ENCODE data around the gene ZDHHC24.
A peak's percentile ranks its signal among the peaks of the same experiment; 100 is the strongest.

The ZDHHC24 gene

DNA sequence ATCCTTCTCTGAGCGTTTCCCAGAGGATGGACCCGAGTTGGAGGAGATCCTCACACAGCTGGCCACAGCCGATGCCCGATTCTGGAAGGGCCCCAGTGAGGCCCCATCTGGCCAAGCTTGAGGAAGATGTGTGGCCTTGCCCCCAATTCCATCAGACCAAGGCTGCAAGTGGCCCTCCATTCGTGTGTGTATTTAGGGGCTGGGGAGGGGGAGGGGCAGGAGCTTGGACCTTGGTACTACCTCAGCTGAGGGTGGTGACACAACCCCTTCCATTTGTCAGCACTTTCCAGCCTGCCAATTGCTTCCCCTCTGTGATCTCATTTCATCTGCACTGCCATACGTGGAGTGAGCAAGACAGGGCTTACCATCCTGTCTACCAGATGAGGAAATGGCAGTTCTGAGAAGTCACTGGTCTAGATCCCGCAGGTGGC lies 36.7 kb downstream of the ZDHHC24 start:
- H3K9ac ChIP-seq (ENCODE audit: low read depth, low read length), result no peak overlapping the region
- H3K4me1 ChIP-seq (ENCODE audit: control insufficient read depth, insufficient read depth, low read length), result no peaks in the 10 kb centered on the region
- no peaks in the 10 kb centered on the region for H3K27me3 ChIP-seq (ENCODE audit: control insufficient read depth, insufficient read depth, low read length)
- H3K36me3 ChIP-seq (ENCODE audit: control insufficient read depth, insufficient read depth, low read length), result peaks cover 7% of the 10 kb centered on the region
- H3K4me3 ChIP-seq (ENCODE audit: low read depth, low read length), result no peak overlapping the region
- H3K9me3 ChIP-seq (ENCODE audit: control insufficient read depth, insufficient read depth, low read length), result no peaks in the 10 kb centered on the region

DNA sequence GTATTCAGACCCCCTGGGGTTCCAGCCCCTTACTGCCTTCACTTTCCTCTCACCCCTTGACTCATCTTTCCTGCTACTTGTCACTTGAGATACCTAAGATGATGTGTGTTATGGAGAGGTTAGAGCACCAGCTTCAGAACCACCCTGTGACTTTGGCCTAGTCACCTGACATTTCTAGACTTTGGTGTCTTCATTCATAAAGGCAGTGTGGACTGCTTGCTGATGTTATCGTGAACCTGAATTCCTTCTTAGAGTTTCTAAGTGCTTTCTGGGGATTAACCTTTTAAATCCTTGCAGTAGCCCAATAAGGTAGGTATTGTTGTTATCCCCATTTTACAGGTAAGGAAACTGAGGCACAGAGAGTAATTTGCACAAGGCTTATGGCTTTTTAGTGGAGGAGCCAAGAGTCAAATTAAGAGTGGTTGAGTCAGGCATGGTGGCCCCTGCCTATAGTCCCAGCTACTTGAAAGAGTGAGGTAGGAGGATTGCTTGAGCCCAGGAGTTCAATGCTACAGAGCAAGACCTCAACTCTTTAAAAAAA lies 40.5 kb downstream of the ZDHHC24 start:
- H3K4me3 ChIP-seq (ENCODE audit: low read depth, low read length), result no peak overlapping the region
- no peak overlapping the region for H3K9ac ChIP-seq (ENCODE audit: low read depth, low read length)
- H3K4me1 ChIP-seq (ENCODE audit: control insufficient read depth, insufficient read depth, low read length), result no peaks in the 10 kb centered on the region
- no peaks in the 10 kb centered on the region for H3K27me3 ChIP-seq (ENCODE audit: control insufficient read depth, insufficient read depth, low read length)
- no peaks in the 10 kb centered on the region for H3K9me3 ChIP-seq (ENCODE audit: control insufficient read depth, insufficient read depth, low read length)
- peaks cover 10% of the 10 kb centered on the region for H3K36me3 ChIP-seq (ENCODE audit: control insufficient read depth, insufficient read depth, low read length)

GRCh38 chr11:66498506-66498905 lies 47.3 kb downstream of the ZDHHC24 start:
- no peak overlapping the region for H3K9ac ChIP-seq (ENCODE audit: low read depth, low read length)
- H3K9me3 ChIP-seq (ENCODE audit: control insufficient read depth, insufficient read depth, low read length), result no peaks in the 10 kb centered on the region
- no peaks in the 10 kb centered on the region for H3K27me3 ChIP-seq (ENCODE audit: control insufficient read depth, insufficient read depth, low read length)
- peaks cover 22% of the 10 kb centered on the region for H3K36me3 ChIP-seq (ENCODE audit: control insufficient read depth, insufficient read depth, low read length)
- no peaks in the 10 kb centered on the region for H3K4me1 ChIP-seq (ENCODE audit: control insufficient read depth, insufficient read depth, low read length)
- H3K4me3 ChIP-seq (ENCODE audit: low read depth, low read length), result no peak overlapping the region

GRCh38 chr11:66497206-66497605 lies 48.6 kb downstream of the ZDHHC24 start:
- H3K36me3 ChIP-seq (ENCODE audit: control insufficient read depth, insufficient read depth, low read length), result peaks cover 28% of the 10 kb centered on the region
- no peaks in the 10 kb centered on the region for H3K9me3 ChIP-seq (ENCODE audit: control insufficient read depth, insufficient read depth, low read length)
- H3K9ac ChIP-seq (ENCODE audit: low read depth, low read length), result no peak overlapping the region
- no peak overlapping the region for H3K4me3 ChIP-seq (ENCODE audit: low read depth, low read length)
- H3K27me3 ChIP-seq (ENCODE audit: control insufficient read depth, insufficient read depth, low read length), result no peaks in the 10 kb centered on the region
- no peaks in the 10 kb centered on the region for H3K4me1 ChIP-seq (ENCODE audit: control insufficient read depth, insufficient read depth, low read length)

DNA sequence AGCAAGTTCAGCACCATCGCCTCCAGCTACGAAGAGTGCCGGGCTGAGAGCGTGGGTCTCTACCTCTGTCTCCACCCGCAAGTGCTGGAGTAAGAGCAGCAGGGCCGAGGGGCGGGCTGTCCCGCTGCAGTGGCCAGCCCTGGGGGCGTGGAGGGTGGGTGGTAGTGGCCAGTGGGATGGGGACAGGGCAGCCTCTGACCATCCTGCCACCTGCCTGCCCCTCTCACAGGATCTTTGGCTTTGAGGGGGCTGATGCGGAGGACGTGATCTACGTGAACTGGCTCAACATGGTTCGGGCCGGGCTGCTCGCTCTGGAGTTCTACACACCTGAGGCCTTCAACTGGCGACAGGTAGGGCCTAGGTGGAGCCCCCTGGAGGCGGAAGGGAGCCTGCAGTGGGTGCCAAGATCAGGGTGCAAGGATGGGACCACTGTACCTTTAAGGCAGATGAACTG lies 50.4 kb downstream of the ZDHHC24 start:
- no peaks in the 10 kb centered on the region for H3K27me3 ChIP-seq (ENCODE audit: control insufficient read depth, insufficient read depth, low read length)
- H3K9me3 ChIP-seq (ENCODE audit: control insufficient read depth, insufficient read depth, low read length), result no peaks in the 10 kb centered on the region
- peaks cover 28% of the 10 kb centered on the region for H3K36me3 ChIP-seq (ENCODE audit: control insufficient read depth, insufficient read depth, low read length)
- no peak overlapping the region for H3K9ac ChIP-seq (ENCODE audit: low read depth, low read length)
- H3K4me3 ChIP-seq (ENCODE audit: low read depth, low read length), result no peak overlapping the region
- peaks cover 3% of the 10 kb centered on the region for H3K4me1 ChIP-seq (ENCODE audit: control insufficient read depth, insufficient read depth, low read length)

DNA sequence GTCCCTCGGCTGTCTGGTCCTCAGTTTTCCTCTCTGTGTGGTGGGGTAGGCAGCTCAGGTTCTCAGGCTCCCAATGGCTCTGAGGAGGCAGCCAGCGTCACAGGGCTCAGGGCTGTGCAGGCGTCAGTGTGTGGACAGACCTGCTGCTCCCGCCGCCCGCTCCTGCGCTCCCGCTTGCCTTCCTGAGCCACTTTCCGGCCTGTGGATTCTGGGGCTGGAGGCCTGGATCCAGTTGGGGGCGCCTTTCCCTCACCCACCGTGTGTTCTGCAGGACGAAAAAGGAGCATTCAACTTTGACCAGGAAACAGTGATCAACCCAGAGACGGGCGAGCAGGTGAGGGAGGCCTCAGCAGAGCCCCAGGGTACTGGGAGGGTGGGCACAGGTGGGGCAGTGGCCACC lies 50.9 kb downstream of the ZDHHC24 start:
- Histone ChIP-seq H3K9ac (ENCODE audit: low read depth, low read length) (peak overlapping the region; percentile 47), H3K36me3 (ENCODE audit: control insufficient read depth, insufficient read depth, low read length) (peaks cover 28% of the 10 kb centered on the region)

DNA sequence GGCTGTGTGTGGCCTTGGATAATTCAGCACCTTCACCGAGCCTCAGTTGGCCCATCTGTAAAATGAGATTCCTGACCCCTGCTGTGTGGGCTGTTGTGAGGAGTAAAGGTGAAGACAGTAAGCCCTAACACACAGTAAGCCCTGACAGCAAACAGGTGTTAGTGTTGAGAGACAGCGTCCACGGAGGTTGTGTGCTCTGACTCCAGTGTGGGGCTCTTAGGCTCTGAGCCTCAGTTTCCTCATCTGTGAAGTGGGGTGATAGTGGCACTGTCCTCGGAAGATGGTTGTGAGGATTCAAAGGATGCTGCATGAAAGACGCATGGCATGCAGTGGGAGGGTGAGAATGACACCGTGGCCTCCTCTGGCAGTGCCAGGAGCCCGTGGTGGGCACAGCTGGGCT lies 51.4 kb downstream of the ZDHHC24 start:
- H3K9me3 ChIP-seq (ENCODE audit: control insufficient read depth, insufficient read depth, low read length), result no peaks in the 10 kb centered on the region
- H3K9ac ChIP-seq (ENCODE audit: low read depth, low read length), result peak overlapping the region; percentile 47
- H3K36me3 ChIP-seq (ENCODE audit: control insufficient read depth, insufficient read depth, low read length), result peaks cover 32% of the 10 kb centered on the region
- H3K4me3 ChIP-seq (ENCODE audit: low read depth, low read length), result no peak overlapping the region
- peaks cover 3% of the 10 kb centered on the region for H3K4me1 ChIP-seq (ENCODE audit: control insufficient read depth, insufficient read depth, low read length)
- H3K27me3 ChIP-seq (ENCODE audit: control insufficient read depth, insufficient read depth, low read length), result no peaks in the 10 kb centered on the region

More for the DNA sequence above, 50.9 kb downstream of the ZDHHC24 start:
- no peaks in the 10 kb centered on the region for H3K9me3 ChIP-seq (ENCODE audit: control insufficient read depth, insufficient read depth, low read length)
- no peaks in the 10 kb centered on the region for H3K27me3 ChIP-seq (ENCODE audit: control insufficient read depth, insufficient read depth, low read length)
- peaks cover 3% of the 10 kb centered on the region for H3K4me1 ChIP-seq (ENCODE audit: control insufficient read depth, insufficient read depth, low read length)
- H3K4me3 ChIP-seq (ENCODE audit: low read depth, low read length), result no peak overlapping the region

- Histone ChIP-seq H3K36me3 (ENCODE audit: control insufficient read depth, insufficient read depth, low read length) (peaks cover 35% of the 10 kb centered on the region), H3K9me3 (ENCODE audit: control insufficient read depth, insufficient read depth, low read length) (no peaks in the 10 kb centered on the region), H3K9ac (ENCODE audit: low read depth, low read length) (no peak overlapping the region)
Observed at GRCh38 chr11:66493130-66493529, 52.7 kb downstream of the ZDHHC24 start.

GRCh38 chr11:66492161-66492865 lies 53.5 kb downstream of the ZDHHC24 start:
- H3K27me3 ChIP-seq (ENCODE audit: control insufficient read depth, insufficient read depth, low read length), result no peaks in the 10 kb centered on the region
- H3K4me1 ChIP-seq (ENCODE audit: control insufficient read depth, insufficient read depth, low read length), result peaks cover 3% of the 10 kb centered on the region
- H3K4me3 ChIP-seq (ENCODE audit: low read depth, low read length), result no peak overlapping the region
- H3K9me3 ChIP-seq (ENCODE audit: control insufficient read depth, insufficient read depth, low read length), result no peaks in the 10 kb centered on the region
- peaks cover 30% of the 10 kb centered on the region for H3K36me3 ChIP-seq (ENCODE audit: control insufficient read depth, insufficient read depth, low read length)
- H3K9ac ChIP-seq (ENCODE audit: low read depth, low read length), result no peak overlapping the region

More at GRCh38 chr11:66493130-66493529, 52.7 kb downstream of the ZDHHC24 start:
- peaks cover 3% of the 10 kb centered on the region for H3K4me1 ChIP-seq (ENCODE audit: control insufficient read depth, insufficient read depth, low read length)
- no peak overlapping the region for H3K4me3 ChIP-seq (ENCODE audit: low read depth, low read length)
- H3K27me3 ChIP-seq (ENCODE audit: control insufficient read depth, insufficient read depth, low read length), result no peaks in the 10 kb centered on the region

DNA sequence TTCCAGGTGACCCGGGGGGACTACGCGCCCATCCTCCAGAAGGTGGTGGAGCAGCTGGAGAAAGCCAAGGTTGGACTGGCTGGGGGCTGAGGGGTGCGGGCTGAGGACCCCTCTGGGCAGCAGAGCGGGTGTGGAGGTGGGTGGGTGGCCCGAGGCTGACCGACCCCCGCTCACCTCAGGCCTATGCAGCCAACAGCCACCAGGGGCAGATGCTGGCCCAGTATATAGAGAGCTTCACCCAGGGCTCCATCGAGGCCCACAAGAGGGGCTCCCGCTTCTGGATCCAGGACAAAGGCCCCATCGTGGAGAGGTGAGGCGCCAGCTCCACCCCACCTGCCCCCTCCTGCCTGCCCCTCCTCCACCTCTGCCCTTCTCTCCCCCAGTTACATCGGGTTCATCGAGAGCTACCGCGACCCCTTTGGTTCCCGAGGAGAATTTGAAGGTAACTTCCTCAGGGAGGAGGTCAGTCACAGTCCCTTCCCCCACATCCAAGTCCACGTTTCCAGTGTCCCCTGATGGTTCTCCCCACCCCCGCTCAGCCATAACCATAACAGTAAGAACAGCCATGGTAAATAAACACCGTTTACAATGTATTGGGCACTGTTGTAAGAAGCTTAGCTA lies 54.4 kb downstream of the ZDHHC24 start:
- Histone ChIP-seq H3K9me3 (ENCODE audit: control insufficient read depth, insufficient read depth, low read length) (no peaks in the 10 kb centered on the region), H3K4me3 (ENCODE audit: low read depth, low read length) (no peak overlapping the region), H3K4me1 (ENCODE audit: control insufficient read depth, insufficient read depth, low read length) (peaks cover 3% of the 10 kb centered on the region), H3K9ac (ENCODE audit: low read depth, low read length) (no peak overlapping the region), H3K36me3 (ENCODE audit: control insufficient read depth, insufficient read depth, low read length) (peaks cover 22% of the 10 kb centered on the region), H3K27me3 (ENCODE audit: control insufficient read depth, insufficient read depth, low read length) (no peaks in the 10 kb centered on the region)

DNA sequence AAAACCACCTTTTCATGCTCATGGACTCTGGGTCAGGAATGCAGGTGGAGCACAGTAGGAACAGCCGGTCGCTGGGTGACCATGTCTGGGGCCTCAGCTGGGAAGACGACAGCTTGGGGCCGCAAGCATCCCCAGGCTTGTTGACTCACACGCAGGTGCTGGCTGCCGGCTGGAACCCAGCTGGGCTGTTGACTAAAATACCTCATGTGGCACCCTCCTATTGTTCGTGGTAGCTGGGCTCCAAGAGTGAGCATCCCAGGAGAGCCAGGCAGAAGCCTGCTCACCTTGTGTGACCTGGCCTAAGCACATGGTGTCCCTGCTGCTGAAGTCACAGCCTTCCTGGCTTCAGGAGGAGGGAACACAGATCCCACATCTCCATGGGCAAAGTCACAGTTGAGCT lies 56.2 kb downstream of the ZDHHC24 start:
- Histone ChIP-seq H3K9ac (ENCODE audit: low read depth, low read length) (no peak overlapping the region), H3K4me1 (ENCODE audit: control insufficient read depth, insufficient read depth, low read length) (peaks cover 3% of the 10 kb centered on the region), H3K9me3 (ENCODE audit: control insufficient read depth, insufficient read depth, low read length) (no peaks in the 10 kb centered on the region), H3K4me3 (ENCODE audit: low read depth, low read length) (no peak overlapping the region), H3K36me3 (ENCODE audit: control insufficient read depth, insufficient read depth, low read length) (peaks cover 25% of the 10 kb centered on the region), H3K27me3 (ENCODE audit: control insufficient read depth, insufficient read depth, low read length) (no peaks in the 10 kb centered on the region)

- no peaks in the 10 kb centered on the region for H3K9me3 ChIP-seq (ENCODE audit: control insufficient read depth, insufficient read depth, low read length)
- H3K4me1 ChIP-seq (ENCODE audit: control insufficient read depth, insufficient read depth, low read length), result peaks cover 3% of the 10 kb centered on the region
- H3K27me3 ChIP-seq (ENCODE audit: control insufficient read depth, insufficient read depth, low read length), result no peaks in the 10 kb centered on the region
- H3K9ac ChIP-seq (ENCODE audit: low read depth, low read length), result no peak overlapping the region
- H3K4me3 ChIP-seq (ENCODE audit: low read depth, low read length), result no peak overlapping the region
- peaks cover 21% of the 10 kb centered on the region for H3K36me3 ChIP-seq (ENCODE audit: control insufficient read depth, insufficient read depth, low read length)
Observed at GRCh38 chr11:66488957-66489356, 56.9 kb downstream of the ZDHHC24 start.

All from iPS-15b (cell line).